Keratinocyte (primary cell): Measurements from ENCODE around the gene FLVCR1. TPM values are rescaled to one million over a fixed set of nuclear protein-coding genes. Genes with fewer than 3 reads are reported as not detected.

Experiments
- DNase-seq: peaks from one replicate; pipeline ENCODE4 v3.0.0-alpha.2; 2011; ENCODE audit warnings: low read depth, missing footprints, low spot score
- FAIRE-seq: peaks from 2 replicates; lab custom pipeline; 2011; peaks lifted over from hg19 to GRCh38; lab: Jason Lieb, UNC
- H2AFZ ChIP-seq: 2 replicates; pipeline ENCODE4 v1.6.0; 2012; ENCODE audit warnings: low read length, control low read depth, inconsistent platforms; ENCODE audit not compliant: control insufficient read depth
- H3K27ac ChIP-seq: 2 replicates; pipeline ENCODE4 v1.5.1; 2011; ENCODE audit warnings: low read length; ENCODE audit not compliant: control insufficient read depth, insufficient read depth
- H3K27me3 ChIP-seq: 3 replicates; pipeline ENCODE4 v1.6.0; 2011; ENCODE audit warnings: low read length; ENCODE audit not compliant: control insufficient read depth, insufficient read depth; ENCODE audit errors: extremely low read depth
- H3K36me3 ChIP-seq, 2 experiments: 2 replicates in 1 of 2; 3 replicates in 1 of 2; pipeline ENCODE4 v1.5.1; 2011; ENCODE audit warnings: low read length in 2 of 2, mild to moderate bottlenecking in 1 of 2; ENCODE audit not compliant: control insufficient read depth in 2 of 2, insufficient read depth in 2 of 2; ENCODE audit errors: extremely low read depth in 1 of 2
- H3K4me1 ChIP-seq: 3 replicates; pipeline ENCODE4 v1.5.1; 2011; ENCODE audit warnings: low read length; ENCODE audit not compliant: control insufficient read depth, insufficient read depth; ENCODE audit errors: extremely low read depth
- H3K4me2 ChIP-seq: 3 replicates; pipeline ENCODE4 v1.6.0; 2011; ENCODE audit warnings: low read depth, low read length; ENCODE audit not compliant: control insufficient read depth, insufficient read depth; ENCODE audit errors: extremely low read depth
- H3K4me3 ChIP-seq, 3 experiments: fragments of 200-600 bp in 1 of 3; sonication (generic) in 1 of 3; 2 replicates in 2 of 3; 3 replicates in 1 of 3; pipeline ENCODE4 v1.5.1; 2011 to 2016; ENCODE audit warnings: low read length in 3 of 3, mild to moderate bottlenecking in 3 of 3, control low read depth in 2 of 3, inconsistent platforms in 1 of 3, low read depth in 1 of 3, mixed read lengths in 1 of 3, mixed run types in 1 of 3, moderate library complexity in 1 of 3; ENCODE audit not compliant: control insufficient read depth in 2 of 3, insufficient read depth in 2 of 3; ENCODE audit errors: extremely low read depth in 1 of 3
- H3K79me2 ChIP-seq: 2 replicates; pipeline ENCODE4 v1.6.0; 2012; ENCODE audit warnings: low read length; ENCODE audit not compliant: control insufficient read depth, insufficient read depth
- H3K9ac ChIP-seq: 3 replicates; pipeline ENCODE4 v1.6.0; 2011; ENCODE audit warnings: low read length; ENCODE audit not compliant: control insufficient read depth, insufficient read depth; ENCODE audit errors: extremely low read depth
- H3K9me1 ChIP-seq: 3 replicates; pipeline ENCODE4 v1.6.0; 2011; ENCODE audit warnings: low read length; ENCODE audit not compliant: control insufficient read depth, insufficient read depth; ENCODE audit errors: extremely low read depth
- H3K9me3 ChIP-seq: 2 replicates; pipeline ENCODE4 v1.5.1; 2012; ENCODE audit warnings: low read depth, low read length; ENCODE audit not compliant: control insufficient read depth
- H4K20me1 ChIP-seq: 3 replicates; pipeline ENCODE4 v1.6.0; 2011; ENCODE audit warnings: low read length; ENCODE audit not compliant: control insufficient read depth, insufficient read depth; ENCODE audit errors: extremely low read depth
- CTCF ChIP-seq, 3 experiments: IDR thresholded peaks in 1 of 3; conservative IDR thresholded peaks in 1 of 3; optimal IDR thresholded peaks in 1 of 3; 2 replicates in 2 of 3; 3 replicates in 1 of 3; pipeline versions ENCODE3 to v1.5.1; 2011; ENCODE audit warnings: low read length in 3 of 3, mild to moderate bottlenecking in 3 of 3, moderate library complexity in 2 of 3, control low read depth in 1 of 3, inconsistent platforms in 1 of 3; ENCODE audit not compliant: insufficient read depth in 2 of 3; ENCODE audit errors: extremely low read depth in 1 of 3
- EZH2 ChIP-seq: IDR thresholded peaks from one replicate; pipeline ENCODE4 v1.6.1; 2012; ENCODE audit warnings: inconsistent platforms, mild to moderate bottlenecking, low read length, moderate library complexity
- dilution Hi-C: fragments of 300-500 bp; cut with MboI; formaldehyde crosslinking; loops from one replicate; pipeline ENCODE4 v1.7.0; 2020; ENCODE audit warnings: low sequenced_read_pairs; ENCODE audit not compliant: extremely low pct_ligation_motif_present
- polyA plus RNA-seq, 5 experiments: library from polyadenylated mRNA; depleted of rRNA in 3 of 5; stranded (reverse) in 3 of 5; stranded (forward) in 1 of 5; unstranded in 1 of 5; fragments of >200 nt; gene quantifications; 1 replicate in 1 of 5; 2 replicates in 3 of 5; 3 replicates in 1 of 5; pipeline versions ENCODE4 v1.2.1 to v1.2.3, GENCODE V29; 2011 to 2012; ENCODE audit warnings: missing spikeins in 2 of 5, low read depth in 1 of 5, low replicate concordance in 1 of 5

FLVCR1 gene
- polyA plus RNA-seq, 1 donor (not counting 4 experiments of a cell fraction or from before 2014, with no cell fraction given), result 6.4 TPM

DNA sequence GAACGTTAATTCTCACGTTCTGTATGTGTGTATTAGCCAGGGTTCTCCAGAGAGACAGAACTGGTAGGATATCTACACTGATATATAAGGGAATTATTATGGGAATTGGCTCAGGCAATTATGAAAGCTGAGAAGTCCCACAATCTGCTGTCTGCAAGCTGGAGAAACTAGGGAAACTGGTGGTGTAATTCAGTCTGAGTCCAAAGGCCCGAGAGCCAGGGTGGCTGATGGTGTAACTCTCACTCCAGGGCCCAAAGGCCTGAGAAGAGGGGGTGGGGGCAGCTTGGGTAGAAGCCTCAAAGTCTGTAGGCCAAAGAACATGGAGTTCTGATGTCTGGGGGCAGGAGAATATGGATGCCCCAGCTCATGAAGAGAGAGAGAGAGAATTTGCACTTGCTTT lies 79.0 kb downstream of the FLVCR1 start:
- Histone ChIP-seq H3K27ac (no peak overlapping the region), H3K4me3 (no peak overlapping the region), H3K27me3 (no peaks in the 10 kb centered on the region), H3K36me3 (no peaks in the 10 kb centered on the region), H3K79me2 (no peaks in the 10 kb centered on the region), H2AFZ (no peak overlapping the region), H3K9ac (no peak overlapping the region), H3K4me1 (no peaks in the 10 kb centered on the region), H3K9me3 (no peaks in the 10 kb centered on the region), H3K4me2 (no peak overlapping the region), H3K9me1 (no peaks in the 10 kb centered on the region), H4K20me1 (no peaks in the 10 kb centered on the region)
- no peak for TF ChIP-seq CTCF (optimal IDR thresholded peaks at IDR 0.05 in 1 of 3, IDR thresholded peaks at IDR 0.05 in 1 of 3, conservative IDR thresholded peaks at IDR 0.05 in 1 of 3; ENCODE audit: extremely low read depth in 1 of 3, insufficient read depth in 2 of 3, low read length in 3 of 3)
- TF ChIP-seq EZH2, result no peak
- no peak for DNase-seq
- no peak for FAIRE-seq
- dilution Hi-C loops, result no loop called here

DNA sequence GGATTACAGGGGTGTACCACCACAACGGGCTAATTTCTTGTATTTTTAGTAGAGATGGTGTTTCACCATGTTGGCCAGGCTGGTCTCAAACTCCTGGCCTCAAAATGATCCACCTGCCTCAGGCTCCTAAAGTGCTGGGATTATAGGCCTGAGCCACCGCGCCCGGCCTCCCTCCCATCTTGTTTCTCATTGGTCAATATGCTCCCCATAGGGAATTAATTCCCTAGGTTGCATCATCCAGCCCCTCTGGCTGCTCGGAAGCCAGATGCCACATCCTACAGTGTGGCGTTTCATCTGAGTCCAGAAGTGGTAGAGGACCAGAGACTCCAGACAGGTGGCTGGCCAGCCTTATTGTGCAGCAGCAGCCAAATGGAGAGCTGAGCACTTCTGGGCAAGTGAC lies 80.8 kb downstream of the FLVCR1 start:
- Histone ChIP-seq H3K4me2 (no peak overlapping the region), H3K4me3 (no peak overlapping the region), H3K9ac (no peak overlapping the region), H4K20me1 (no peaks in the 10 kb centered on the region), H3K9me3 (no peaks in the 10 kb centered on the region), H3K9me1 (no peaks in the 10 kb centered on the region), H3K79me2 (no peaks in the 10 kb centered on the region), H3K27ac (no peak overlapping the region), H3K27me3 (no peaks in the 10 kb centered on the region), H3K4me1 (no peaks in the 10 kb centered on the region), H3K36me3 (no peaks in the 10 kb centered on the region), H2AFZ (no peak overlapping the region)
- no peak for TF ChIP-seq EZH2
- TF ChIP-seq CTCF (optimal IDR thresholded peaks at IDR 0.05 in 1 of 3, IDR thresholded peaks at IDR 0.05 in 1 of 3, conservative IDR thresholded peaks at IDR 0.05 in 1 of 3; ENCODE audit: extremely low read depth in 1 of 3, insufficient read depth in 2 of 3, low read length in 3 of 3), result no peak
- dilution Hi-C loops, result no loop called here
- no peak for FAIRE-seq
- no peak for DNase-seq
